Endothelial cell of umbilical vein (primary cell): Measurements from ENCODE around the gene CACNA1A. TPM values are rescaled to one million over a fixed set of nuclear protein-coding genes. Genes with fewer than 3 reads are reported as not detected.

Experiments
- BruUV-seq: library from RNA; stranded (reverse); fragments of 400-500 nt; replicated peaks from 2 replicates; lab custom pipeline; 2021; lab: Mats Ljungman, UMichigan
- CTCF ChIA-PET: fragments of 300-600, 350-600 bp; sonication (Branson Sonifier 250); formaldehyde crosslinking; loops from one replicate; lab custom pipeline; 2021; ENCODE audit warnings: antibody characterized with exemption, inconsistent platforms; lab: Charles Lee
- POLR2A ChIA-PET: fragments of 300-600, 350-600 bp; sonication (Branson Sonifier 250); formaldehyde crosslinking; loops from one replicate; lab custom pipeline; 2021; ENCODE audit warnings: antibody characterized with exemption, inconsistent platforms; lab: Charles Lee
- DNase-seq: peaks from one replicate; pipeline ENCODE4 v3.0.0-alpha.2; 2011; ENCODE audit warnings: low read depth, low spot score
- FAIRE-seq: peaks from 2 replicates; lab custom pipeline; 2011; peaks lifted over from hg19 to GRCh38; lab: Jason Lieb, UNC
- H2AFZ ChIP-seq: 2 replicates; pipeline ENCODE4 v1.6.0; 2012; ENCODE audit warnings: low read depth, low read length, control low read depth, inconsistent platforms
- H3K27ac ChIP-seq: 2 replicates; pipeline ENCODE4 v1.5.1; 2011; ENCODE audit warnings: low read depth, mild to moderate bottlenecking, control low read depth, low read length, moderate library complexity; ENCODE audit not compliant: insufficient read depth
- H3K27me3 ChIP-seq, 2 experiments: 2 replicates each; pipeline versions ENCODE4 v1.6.0 to v1.6.1; 2011; ENCODE audit warnings: low read length in 2 of 2, mixed read lengths in 1 of 2; ENCODE audit not compliant: control insufficient read depth in 2 of 2, insufficient read depth in 2 of 2
- H3K36me3 ChIP-seq, 2 experiments: 2 replicates in 1 of 2; 3 replicates in 1 of 2; pipeline ENCODE4 v1.5.1; 2011; ENCODE audit warnings: low read length in 2 of 2, mild to moderate bottlenecking in 1 of 2, moderate library complexity in 1 of 2; ENCODE audit not compliant: control insufficient read depth in 2 of 2, insufficient read depth in 2 of 2; ENCODE audit errors: extremely low read depth in 1 of 2
- H3K4me1 ChIP-seq: 3 replicates; pipeline ENCODE4 v1.5.1; 2011; ENCODE audit warnings: mild to moderate bottlenecking, low read length; ENCODE audit not compliant: control insufficient read depth, insufficient read depth; ENCODE audit errors: extremely low read depth
- H3K4me2 ChIP-seq: 2 replicates; pipeline ENCODE4 v1.6.1; 2011; ENCODE audit warnings: low read length, control low read depth, mixed read lengths; ENCODE audit not compliant: insufficient read depth
- H3K4me3 ChIP-seq, 3 experiments: fragments of 200-600 bp in 1 of 3; sonication (generic), shearing (Covaris generic) in 1 of 3; replicated peaks in 1 of 3; 2 replicates each; pipeline ENCODE4 v1.5.1; 2011 to 2016; ENCODE audit warnings: control low read depth in 3 of 3, low read length in 3 of 3, mild to moderate bottlenecking in 2 of 3, inconsistent platforms in 1 of 3, low read depth in 1 of 3, moderate library complexity in 1 of 3; ENCODE audit not compliant: insufficient read depth in 1 of 3
- H3K79me2 ChIP-seq: 2 replicates; pipeline ENCODE4 v1.6.0; 2012; ENCODE audit warnings: low read length, inconsistent platforms; ENCODE audit not compliant: control insufficient read depth, insufficient read depth
- H3K9ac ChIP-seq: replicated peaks from 2 replicates; pipeline ENCODE3; 2011; ENCODE audit warnings: low read length, control low read depth; ENCODE audit not compliant: insufficient read depth; ENCODE audit errors: extremely low read depth
- H3K9me1 ChIP-seq: replicated peaks from 3 replicates; pipeline ENCODE4 v1.6.0; 2011; ENCODE audit warnings: mild to moderate bottlenecking, low read length; ENCODE audit not compliant: control insufficient read depth, insufficient read depth; ENCODE audit errors: extremely low read depth
- H3K9me3 ChIP-seq: replicated peaks from 2 replicates; pipeline ENCODE4 v1.5.1; 2012; ENCODE audit warnings: low read length, inconsistent platforms; ENCODE audit not compliant: control insufficient read depth, insufficient read depth
- H4K20me1 ChIP-seq: replicated peaks from 2 replicates; pipeline ENCODE3; 2011; ENCODE audit warnings: mild to moderate bottlenecking, low read length; ENCODE audit not compliant: control insufficient read depth, insufficient read depth; ENCODE audit errors: extremely low read depth
- CTCF ChIP-seq, 2 donors: IDR thresholded peaks; 1 replicate in 1 of 2; 2 replicates in 1 of 2; pipeline ENCODE4 v1.5.1; 2011; ENCODE audit warnings: low read length in 2 of 2, mild to moderate bottlenecking in 2 of 2, moderate library complexity in 2 of 2, control low read depth in 1 of 2, inconsistent platforms in 1 of 2, low read depth in 1 of 2; ENCODE audit not compliant: insufficient read depth in 1 of 2; ENCODE audit errors: extremely low read depth in 1 of 2
- EZH2 ChIP-seq: IDR thresholded peaks from 2 replicates; pipeline ENCODE4 v1.6.1; 2012; ENCODE audit warnings: borderline replicate concordance, low read depth, mild to moderate bottlenecking, moderate library complexity, low read length, inconsistent platforms; ENCODE audit not compliant: severe bottlenecking
- FOS ChIP-seq: IDR thresholded peaks from 2 replicates; pipeline ENCODE4 v1.6.1; 2011; ENCODE audit warnings: mild to moderate bottlenecking, low read length, moderate library complexity, borderline replicate concordance; ENCODE audit not compliant: insufficient read depth
- GATA2 ChIP-seq: IDR thresholded peaks from 2 replicates; pipeline ENCODE4 v1.7.0; 2011; ENCODE audit warnings: low read depth, mild to moderate bottlenecking, moderate library complexity, mixed read lengths, low read length; ENCODE audit not compliant: insufficient read length, insufficient read depth
- JUN ChIP-seq: IDR thresholded peaks from 2 replicates; pipeline ENCODE4 v1.6.1; 2011; ENCODE audit warnings: borderline replicate concordance, low read depth; ENCODE audit not compliant: insufficient read length, insufficient read depth
- MAX ChIP-seq: IDR thresholded peaks from 2 replicates; pipeline ENCODE4 v1.6.1; 2011; ENCODE audit not compliant: insufficient read depth, insufficient read length
- MYC ChIP-seq: IDR thresholded peaks from one replicate; pipeline ENCODE4 v1.6.1; 2011; ENCODE audit warnings: mild to moderate bottlenecking, low read depth, low read length
- POLR2A ChIP-seq: IDR thresholded peaks from 2 replicates; pipeline ENCODE4 v1.6.1; 2012; ENCODE audit warnings: low read depth, mild to moderate bottlenecking, control low read depth, low read length
- POLR2AphosphoS5 ChIP-seq: IDR thresholded peaks from 2 replicates; pipeline ENCODE4 v1.6.1; 2012; ENCODE audit warnings: low read depth, mild to moderate bottlenecking, control low read depth, low read length, moderate library complexity; ENCODE audit not compliant: insufficient read depth
- dilution Hi-C: fragments of 300-500 bp; cut with MboI; formaldehyde crosslinking; loops from one replicate; pipeline ENCODE4 v1.15.0; 2019; ENCODE audit warnings: low sequenced_read_pairs; ENCODE audit not compliant: extremely low pct_ligation_motif_present
- intact Hi-C: fragments of 100-400 bp; cut with micrococcal nuclease; formaldehyde crosslinking; loops from one replicate; pipeline ENCODE4 v1.10.0; 2022
- polyA plus RNA-seq, 4 experiments: library from polyadenylated mRNA; depleted of rRNA in 3 of 4; stranded (reverse) in 3 of 4; unstranded in 1 of 4; fragments of >200 nt; gene quantifications; 2 replicates each; pipeline versions ENCODE4 v1.2.1 to v1.2.3, GENCODE V29; 2011 to 2012; ENCODE audit warnings: missing spikeins in 1 of 4
- total RNA-seq: library from RNA; stranded (reverse); gene quantifications from 2 replicates; pipeline ENCODE4 v1.2.3, GENCODE V29; 2021

The CACNA1A gene
- total and polyA plus RNA-seq, 2 donors (not counting 3 experiments of a cell fraction or from before 2014, with no cell fraction given) = 0.17 to 0.38 TPM

- Histone ChIP-seq H3K27ac (no peak overlapping the region), H4K20me1 (no peaks in the 10 kb centered on the region), H3K27me3 (no peaks in the 10 kb centered on the region), H3K4me2 (no peak overlapping the region), H3K9me1 (no peaks in the 10 kb centered on the region), H3K9ac (no peak overlapping the region), H3K4me1 (no peaks in the 10 kb centered on the region), H3K36me3 (no peaks in the 10 kb centered on the region), H2AFZ (no peak overlapping the region), H3K9me3 (no peaks in the 10 kb centered on the region), H3K4me3 (no peak overlapping the region), H3K79me2 (no peaks in the 10 kb centered on the region)
- dilution Hi-C loops = no loop called here
- DNase-seq = no peak
- intact Hi-C loops = no loop called here
- no peak for FAIRE-seq
- no TSS peak for BruUV-seq
- ChIA-PET POLR2A (no interaction called here), CTCF (no interaction called here)
- TF ChIP-seq POLR2A (no peak), MAX (no peak), CTCF (IDR thresholded peaks at IDR 0.05; ENCODE audit: extremely low read depth in 1 of 2, insufficient read depth in 1 of 2, low read depth in 1 of 2, low read length in 2 of 2) (no peak), JUN (no peak), GATA2 (no peak), POLR2AphosphoS5 (no peak), MYC (no peak), EZH2 (no peak), FOS (no peak)
Observed at GRCh38 chr19:13314761-13315160, 191.5 kb downstream of the CACNA1A start.
